AG10803 (cell line): ENCODE results near the gene OTULIN.

Experiments used
- DNase-seq: peaks from one replicate; pipeline ENCODE4 v3.0.0; 2010; ENCODE audit warnings: low read depth
- H3K4me3 ChIP-seq: 2 replicates; pipeline ENCODE4 v1.5.1; 2011; ENCODE audit warnings: mild to moderate bottlenecking, low read length, control low read depth
- TF ChIP-seq, protein P1 (sequence below): conservative IDR thresholded peaks from 2 replicates; pipeline ENCODE4 v1.5.1; 2011; ENCODE audit warnings: mild to moderate bottlenecking, low read length, control low read depth, inconsistent platforms

Gene OTULIN

GRCh38 chr5:14695152-14695551 is 30.6 kb downstream of the OTULIN start:
- DNase-seq, result no peak
- TF ChIP-seq, protein P1, sequence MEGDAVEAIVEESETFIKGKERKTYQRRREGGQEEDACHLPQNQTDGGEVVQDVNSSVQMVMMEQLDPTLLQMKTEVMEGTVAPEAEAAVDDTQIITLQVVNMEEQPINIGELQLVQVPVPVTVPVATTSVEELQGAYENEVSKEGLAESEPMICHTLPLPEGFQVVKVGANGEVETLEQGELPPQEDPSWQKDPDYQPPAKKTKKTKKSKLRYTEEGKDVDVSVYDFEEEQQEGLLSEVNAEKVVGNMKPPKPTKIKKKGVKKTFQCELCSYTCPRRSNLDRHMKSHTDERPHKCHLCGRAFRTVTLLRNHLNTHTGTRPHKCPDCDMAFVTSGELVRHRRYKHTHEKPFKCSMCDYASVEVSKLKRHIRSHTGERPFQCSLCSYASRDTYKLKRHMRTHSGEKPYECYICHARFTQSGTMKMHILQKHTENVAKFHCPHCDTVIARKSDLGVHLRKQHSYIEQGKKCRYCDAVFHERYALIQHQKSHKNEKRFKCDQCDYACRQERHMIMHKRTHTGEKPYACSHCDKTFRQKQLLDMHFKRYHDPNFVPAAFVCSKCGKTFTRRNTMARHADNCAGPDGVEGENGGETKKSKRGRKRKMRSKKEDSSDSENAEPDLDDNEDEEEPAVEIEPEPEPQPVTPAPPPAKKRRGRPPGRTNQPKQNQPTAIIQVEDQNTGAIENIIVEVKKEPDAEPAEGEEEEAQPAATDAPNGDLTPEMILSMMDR, result no peak
- H3K4me3 ChIP-seq, result no peak overlapping the region

GRCh38 chr5:14696057-14696456 is 31.5 kb downstream of the OTULIN start:
- no peak for DNase-seq
- no peak overlapping the region for H3K4me3 ChIP-seq
- TF ChIP-seq, protein P1, result no peak

GRCh38 chr5:14696851-14697250 is 32.3 kb downstream of the OTULIN start:
- DNase-seq, result no peak
- no peak overlapping the region for H3K4me3 ChIP-seq
- TF ChIP-seq, protein P1, result no peak

- H3K4me3 ChIP-seq, result no peak overlapping the region
- TF ChIP-seq, protein P1, result no peak
- DNase-seq, result no peak
Measured at GRCh38 chr5:14698495-14698894, 34.0 kb downstream of the OTULIN start.

DNA sequence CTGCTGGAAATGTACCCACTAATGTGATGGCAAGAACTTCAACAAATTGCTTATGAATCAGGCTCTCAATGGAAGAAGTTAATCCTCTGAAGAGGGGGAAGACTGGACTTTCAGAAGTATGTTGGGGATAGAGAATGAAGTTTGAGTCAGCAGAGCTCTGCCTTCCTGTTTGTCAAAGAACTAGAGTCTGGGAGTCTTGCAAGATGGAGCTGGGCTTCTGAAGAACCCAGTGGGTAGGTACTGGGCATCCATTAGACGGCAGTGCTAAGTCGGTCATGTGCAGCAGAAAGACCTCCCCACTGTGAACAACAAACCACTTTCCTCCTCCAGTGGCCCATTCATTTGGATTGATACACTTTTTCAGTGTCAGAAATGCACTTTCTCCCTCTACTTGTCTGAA is 34.6 kb downstream of the OTULIN start:
- TF ChIP-seq, protein P1, result no peak
- no peak for DNase-seq
- no peak overlapping the region for H3K4me3 ChIP-seq

- H3K4me3 ChIP-seq, result no peak overlapping the region
- DNase-seq, result no peak
- TF ChIP-seq, protein P1, result no peak
Measured at GRCh38 chr5:14699807-14700400, 35.4 kb downstream of the OTULIN start.
